ENCODE data around the gene UNC45B. TPM values are rescaled to one million over a fixed set of nuclear protein-coding genes. Genes with fewer than 3 reads are reported as not detected.

The UNC45B gene
- total and polyA plus RNA-seq, 2 of the 13 experiments (the other 11 are each of a cell fraction or from before 2014, with no cell fraction given): 0.01 TPM; not detected in 1

DNA sequence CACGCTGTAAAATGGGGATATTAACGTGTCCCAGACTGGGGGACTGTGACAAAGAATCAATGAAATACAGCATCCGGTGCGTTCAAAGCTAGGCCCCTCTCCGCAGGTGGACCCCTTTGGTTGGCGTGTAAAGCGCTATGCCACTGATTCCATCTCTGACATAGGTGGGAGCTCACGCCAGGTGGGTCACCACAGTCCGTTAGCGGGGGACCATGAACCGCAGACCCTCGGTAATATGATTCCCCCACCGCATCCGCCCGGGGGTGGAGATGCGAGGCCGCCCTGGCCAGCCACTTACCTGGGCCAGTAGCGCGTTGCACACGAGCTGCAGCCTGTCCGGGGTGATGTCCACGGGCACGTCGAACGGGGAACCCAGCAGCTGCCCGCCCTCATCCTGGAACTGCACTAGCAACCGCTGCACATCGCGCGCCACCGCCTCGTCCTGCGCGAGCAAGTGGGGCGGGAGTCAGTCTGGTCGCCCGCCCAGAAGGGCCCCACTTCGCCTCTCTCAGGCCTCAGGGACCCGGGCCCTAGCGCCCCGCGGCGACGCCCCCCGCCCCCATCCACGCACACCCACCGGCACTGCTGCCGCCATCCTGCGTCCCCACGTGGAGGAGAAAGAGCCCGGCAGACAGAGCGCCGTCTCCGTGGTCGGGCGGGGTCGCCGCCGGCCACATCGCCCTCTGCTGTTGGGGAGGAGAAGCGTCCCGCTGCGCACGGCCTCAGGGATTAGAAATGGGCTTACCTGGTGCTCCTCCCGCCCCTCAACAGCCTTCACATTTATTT, 5.7 kb upstream of the UNC45B start, which contains the start of gene NLE1 (continued):
- TF ChIP-seq SIX1 (CRISPR knock-in tag; IDR thresholded peaks at IDR 0.05; ENCODE audit: borderline replicate concordance) (no peak), HIVEP1 (CRISPR knock-in tag; IDR thresholded peaks at IDR 0.05) (peak; percentile 70; the same call in 1 of the 2 replicates), CBFB (CRISPR knock-in tag; IDR thresholded peaks at IDR 0.05) (peak; percentile 88; the same call in 1 of the 2 replicates), MAZ (IDR thresholded peaks at IDR 0.05; ENCODE audit: borderline replicate concordance, low read depth, low read length) (0 out of 2 replicates have a peak, but pooled peaks have one; percentile 54), MAZ (CRISPR knock-in tag; IDR thresholded peaks at IDR 0.05; ENCODE audit: low read depth) (peak; percentile 91), RBM39 (IDR thresholded peaks at IDR 0.05; ENCODE audit: low read depth, low read length, poor library complexity, severe bottlenecking) (peak; percentile 86), CEBPG (CRISPR knock-in tag; IDR thresholded peaks at IDR 0.05) (0 out of 2 replicates have a peak, but pooled peaks have one; percentile 23), SNAPC2 (CRISPR knock-in tag; IDR thresholded peaks at IDR 0.05) (0 out of 2 replicates have a peak, but pooled peaks have one; percentile 27), HMG20A (CRISPR knock-in tag; IDR thresholded peaks at IDR 0.05; ENCODE audit: borderline replicate concordance) (0 out of 2 replicates have a peak, but pooled peaks have one; percentile 22), SPEN (CRISPR knock-in tag; IDR thresholded peaks at IDR 0.05; ENCODE audit: low read depth) (peak; percentile 91), ZNF598 (CRISPR knock-in tag; IDR thresholded peaks at IDR 0.05; ENCODE audit: borderline replicate concordance) (peak; percentile 17; the same call in 1 of the 2 replicates), ZNF12 (CRISPR knock-in tag; IDR thresholded peaks at IDR 0.05) (peak; percentile 53), SMAD3 (CRISPR knock-in tag; IDR thresholded peaks at IDR 0.05) (peak; percentile 84; the same call in 1 of the 2 replicates), RFX1 (IDR thresholded peaks at IDR 0.05) (no peak), MXD4 (CRISPR knock-in tag; IDR thresholded peaks at IDR 0.05) (peak; percentile 100), CBX5 (CRISPR knock-in tag; IDR thresholded peaks at IDR 0.05; ENCODE audit: borderline replicate concordance) (peak; percentile 76), MED1 (CRISPR knock-in tag; IDR thresholded peaks at IDR 0.05) (peak; percentile 70), SETDB1 (CRISPR knock-in tag; IDR thresholded peaks at IDR 0.05; ENCODE audit: borderline replicate concordance) (peak; percentile 53; the same call in 1 of the 2 replicates), KAT8 (CRISPR knock-in tag; IDR thresholded peaks at IDR 0.05) (peak; percentile 90), RELA (CRISPR knock-in tag; IDR thresholded peaks at IDR 0.05) (peak; percentile 72; the same call in 1 of the 2 replicates), EED (CRISPR knock-in tag; IDR thresholded peaks at IDR 0.05) (0 out of 2 replicates have a peak, but pooled peaks have one; percentile 31), TP53 (CRISPR knock-in tag; conservative IDR thresholded peaks at IDR 0.05) (no peak), DNMT1 (CRISPR knock-in tag; IDR thresholded peaks at IDR 0.05) (peak; percentile 84; the same call in 1 of the 2 replicates)
- TF ChIP-seq, protein P1, sequence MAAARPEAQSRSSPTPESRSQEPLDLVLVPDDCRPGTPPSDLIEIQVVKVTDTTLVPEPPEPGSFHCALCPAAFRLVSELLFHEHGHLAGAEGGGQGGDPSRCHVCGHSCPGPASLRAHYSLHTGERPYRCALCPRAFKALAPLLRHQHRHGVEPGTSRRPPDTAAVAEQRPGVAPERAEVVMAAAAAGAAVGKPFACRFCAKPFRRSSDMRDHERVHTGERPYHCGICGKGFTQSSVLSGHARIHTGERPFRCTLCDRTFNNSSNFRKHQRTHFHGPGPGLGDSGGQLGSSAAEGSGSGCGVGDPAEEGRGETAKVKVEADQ (CRISPR knock-in tag; IDR thresholded peaks at IDR 0.05; ENCODE audit: borderline replicate concordance): 0 out of 2 replicates have a peak, but pooled peaks have one; percentile 51
- TF ChIP-seq, protein P2, sequence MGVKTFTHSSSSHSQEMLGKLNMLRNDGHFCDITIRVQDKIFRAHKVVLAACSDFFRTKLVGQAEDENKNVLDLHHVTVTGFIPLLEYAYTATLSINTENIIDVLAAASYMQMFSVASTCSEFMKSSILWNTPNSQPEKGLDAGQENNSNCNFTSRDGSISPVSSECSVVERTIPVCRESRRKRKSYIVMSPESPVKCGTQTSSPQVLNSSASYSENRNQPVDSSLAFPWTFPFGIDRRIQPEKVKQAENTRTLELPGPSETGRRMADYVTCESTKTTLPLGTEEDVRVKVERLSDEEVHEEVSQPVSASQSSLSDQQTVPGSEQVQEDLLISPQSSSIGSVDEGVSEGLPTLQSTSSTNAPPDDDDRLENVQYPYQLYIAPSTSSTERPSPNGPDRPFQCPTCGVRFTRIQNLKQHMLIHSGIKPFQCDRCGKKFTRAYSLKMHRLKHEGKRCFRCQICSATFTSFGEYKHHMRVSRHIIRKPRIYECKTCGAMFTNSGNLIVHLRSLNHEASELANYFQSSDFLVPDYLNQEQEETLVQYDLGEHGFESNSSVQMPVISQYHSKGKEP (CRISPR knock-in tag; IDR thresholded peaks at IDR 0.05): 0 out of 2 replicates have a peak, but pooled peaks have one; percentile 70
- TF ChIP-seq, protein P3, sequence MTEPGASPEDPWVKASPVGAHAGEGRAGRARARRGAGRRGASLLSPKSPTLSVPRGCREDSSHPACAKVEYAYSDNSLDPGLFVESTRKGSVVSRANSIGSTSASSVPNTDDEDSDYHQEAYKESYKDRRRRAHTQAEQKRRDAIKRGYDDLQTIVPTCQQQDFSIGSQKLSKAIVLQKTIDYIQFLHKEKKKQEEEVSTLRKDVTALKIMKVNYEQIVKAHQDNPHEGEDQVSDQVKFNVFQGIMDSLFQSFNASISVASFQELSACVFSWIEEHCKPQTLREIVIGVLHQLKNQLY (CRISPR knock-in tag; IDR thresholded peaks at IDR 0.05): 0 out of 2 replicates have a peak, but pooled peaks have one; percentile 33
- TF ChIP-seq, protein P4, sequence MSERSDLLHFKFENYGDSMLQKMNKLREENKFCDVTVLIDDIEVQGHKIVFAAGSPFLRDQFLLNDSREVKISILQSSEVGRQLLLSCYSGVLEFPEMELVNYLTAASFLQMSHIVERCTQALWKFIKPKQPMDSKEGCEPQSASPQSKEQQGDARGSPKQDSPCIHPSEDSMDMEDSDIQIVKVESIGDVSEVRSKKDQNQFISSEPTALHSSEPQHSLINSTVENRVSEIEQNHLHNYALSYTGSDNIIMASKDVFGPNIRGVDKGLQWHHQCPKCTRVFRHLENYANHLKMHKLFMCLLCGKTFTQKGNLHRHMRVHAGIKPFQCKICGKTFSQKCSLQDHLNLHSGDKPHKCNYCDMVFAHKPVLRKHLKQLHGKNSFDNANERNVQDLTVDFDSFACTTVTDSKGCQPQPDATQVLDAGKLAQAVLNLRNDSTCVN (CRISPR knock-in tag; IDR thresholded peaks at IDR 0.05; ENCODE audit: borderline replicate concordance): peak; percentile 49; the same call in 1 of the 2 replicates
